HG03045 (cell line): ENCODE measurements around the gene SIGLEC5.
A peak's percentile ranks its signal among the peaks of the same experiment; 100 is the strongest.

Experiments
- ATAC-seq: cut with Tn5 transposase; IDR thresholded peaks from one replicate; pipeline ENCODE4 v1.9.1; 2021; ENCODE audit warnings: mild to moderate bottlenecking, moderate library complexity; ENCODE audit not compliant: unreplicated experiment

The SIGLEC5 gene

GRCh38 chr19:51590441-51590840, 39.8 kb downstream of the SIGLEC5 start:
- ATAC-seq = no peak

- no peak for ATAC-seq
Observed at GRCh38 chr19:51589511-51589910, 40.7 kb downstream of the SIGLEC5 start.

- no peak for ATAC-seq
Observed at GRCh38 chr19:51587264-51588191, 42.7 kb downstream of the SIGLEC5 start.

- ATAC-seq = no peak
Observed at GRCh38 chr19:51586799-51587198, 43.4 kb downstream of the SIGLEC5 start.

GRCh38 chr19:51586103-51586728, 44.0 kb downstream of the SIGLEC5 start:
- no peak for ATAC-seq

- ATAC-seq = no peak
Observed at GRCh38 chr19:51576850-51577249, 53.4 kb downstream of the SIGLEC5 start.

- ATAC-seq = no peak
Observed at GRCh38 chr19:51573331-51573730, 56.9 kb downstream of the SIGLEC5 start.

GRCh38 chr19:51572908-51573307, 57.3 kb downstream of the SIGLEC5 start:
- no peak for ATAC-seq

- no peak for ATAC-seq
Observed at GRCh38 chr19:51572410-51572809, 57.8 kb downstream of the SIGLEC5 start.

- ATAC-seq = no peak
Observed at GRCh38 chr19:51571599-51571998, 58.6 kb downstream of the SIGLEC5 start.

GRCh38 chr19:51570962-51571575, 59.1 kb downstream of the SIGLEC5 start, which contains the start of gene ZNF175:
ZNF175 (plus strand) TSS chr19:51571283; CDS start chr19:51573330, 2,047 bp downstream.
- ATAC-seq = peak; percentile 81

- no peak for ATAC-seq
Observed at GRCh38 chr19:51568456-51568855, 61.7 kb downstream of the SIGLEC5 start.

- no peak for ATAC-seq
Observed at GRCh38 chr19:51567583-51567982, 62.6 kb downstream of the SIGLEC5 start.

GRCh38 chr19:51566489-51567100, 63.6 kb downstream of the SIGLEC5 start:
- no peak for ATAC-seq

- ATAC-seq = no peak
Observed at GRCh38 chr19:51565583-51565982, 64.6 kb downstream of the SIGLEC5 start.

- no peak for ATAC-seq
Observed at GRCh38 chr19:51564791-51565190, 65.4 kb downstream of the SIGLEC5 start.
